GM23338 (cell line): ENCODE measurements around the gene UBE3C. TPM values are rescaled to one million over a fixed set of nuclear protein-coding genes. Genes with fewer than 3 reads are reported as not detected.

Experiments
- ATAC-seq: fragments of 200-7000 bp; cut with Tn5 transposase; 3 replicates; pipeline ENCODE4 v1.9.1; 2020
- DNase-seq: peaks from one replicate; pipeline ENCODE4 v3.0.0-alpha.2; 2015; ENCODE audit warnings: low spot score
- H2AFZ ChIP-seq: fragments of 200-600 bp; sonication (generic); 2 replicates; pipeline ENCODE4 v1.8.0; 2016; ENCODE audit warnings: antibody characterized with exemption, mild to moderate bottlenecking, moderate library complexity
- H3F3A ChIP-seq: fragments of 200-600 bp; sonication (generic); replicated peaks from 2 replicates; pipeline ENCODE4 v1.8.0; 2017; ENCODE audit warnings: antibody characterized with exemption, mixed run types, low read depth
- H3K27ac ChIP-seq: fragments of 200-600 bp; sonication (generic); 2 replicates; pipeline ENCODE4 v1.6.1; 2016; ENCODE audit warnings: low read depth
- H3K27me3 ChIP-seq: fragments of 200-600 bp; sonication (generic); 2 replicates; pipeline ENCODE4 v1.8.0; 2016; ENCODE audit warnings: mild to moderate bottlenecking, mixed run types, moderate library complexity; ENCODE audit not compliant: insufficient read depth
- H3K36me3 ChIP-seq: fragments of 200-600 bp; sonication (generic); 2 replicates; pipeline ENCODE4 v1.8.0; 2016; ENCODE audit warnings: mild to moderate bottlenecking; ENCODE audit not compliant: insufficient read depth
- H3K4me1 ChIP-seq: fragments of 200-600 bp; sonication (generic); 2 replicates; pipeline ENCODE4 v1.8.0; 2016; ENCODE audit warnings: mild to moderate bottlenecking, moderate library complexity; ENCODE audit not compliant: insufficient read depth
- H3K4me2 ChIP-seq: fragments of 200-600 bp; sonication (generic); 2 replicates; pipeline ENCODE4 v1.7.1; 2017; ENCODE audit warnings: mixed run types
- H3K4me3 ChIP-seq: fragments of 200-600 bp; sonication (generic); 2 replicates; pipeline ENCODE4 v1.6.1; 2016; ENCODE audit warnings: mixed run types
- H3K79me2 ChIP-seq: fragments of 200-600 bp; sonication (generic); replicated peaks from 2 replicates; pipeline ENCODE4 v1.8.0; 2017; ENCODE audit warnings: mild to moderate bottlenecking; ENCODE audit not compliant: insufficient read depth
- H3K9me2 ChIP-seq: fragments of 200-600 bp; sonication (generic); 2 replicates; pipeline ENCODE4 v1.8.0; 2017; ENCODE audit not compliant: insufficient read depth
- H4K20me1 ChIP-seq: fragments of 200-600 bp; sonication (generic); replicated peaks from 2 replicates; pipeline ENCODE4 v1.8.0; 2017; ENCODE audit warnings: mild to moderate bottlenecking; ENCODE audit not compliant: insufficient read depth
- H3K27ac Mint-ChIP-seq: 2 replicates; pipeline ENCODE4 v1.8.0; 2020; ENCODE audit warnings: inconsistent platforms, mild to moderate bottlenecking, moderate library complexity, mixed read lengths
- H3K27me3 Mint-ChIP-seq: 3 replicates; pipeline ENCODE4 v1.8.0; 2022; ENCODE audit warnings: low read depth, mild to moderate bottlenecking, moderate library complexity, mixed read lengths, inconsistent platforms; ENCODE audit not compliant: insufficient read depth, poor library complexity
- H3K36me3 Mint-ChIP-seq: 3 replicates; pipeline ENCODE4 v1.8.0; 2021; ENCODE audit warnings: low read depth, mild to moderate bottlenecking, inconsistent platforms, moderate library complexity, mixed read lengths
- H3K4me1 Mint-ChIP-seq: 3 replicates; pipeline ENCODE4 v1.8.0; 2020; ENCODE audit warnings: mild to moderate bottlenecking, inconsistent platforms, mixed read lengths
- H3K4me3 Mint-ChIP-seq: 3 replicates; pipeline ENCODE4 v1.8.0; 2021; ENCODE audit warnings: moderate library complexity, mild to moderate bottlenecking, inconsistent platforms, mixed read lengths
- H3K9me3 Mint-ChIP-seq: 3 replicates; pipeline ENCODE4 v1.8.0; 2020; ENCODE audit warnings: moderate library complexity, mild to moderate bottlenecking, inconsistent platforms, mixed read lengths
- CREB1 ChIP-seq: fragments of 250-450 bp; sonication (Bioruptor Pico); IDR thresholded peaks from 2 replicates; pipeline ENCODE4 v1.5.0; 2020; ENCODE audit warnings: low read depth, mild to moderate bottlenecking, moderate library complexity
- CTCF ChIP-seq, 2 experiments: fragments of 200-600 bp in 1 of 2; sonication (generic) in 1 of 2; conservative IDR thresholded peaks; 2 replicates each; pipeline versions ENCODE4 v1.5.1 to v1.6.1; 2016 to 2017; ENCODE audit warnings: antibody characterized with exemption in 2 of 2, low read depth in 2 of 2, mild to moderate bottlenecking in 2 of 2, moderate library complexity in 1 of 2
- EZH2 ChIP-seq: fragments of 200-600 bp; sonication (generic); IDR thresholded peaks from one replicate; pipeline ENCODE4 v1.8.0; 2017; ENCODE audit warnings: antibody characterized with exemption, mild to moderate bottlenecking, low read depth; ENCODE audit not compliant: unreplicated experiment
- EZH2phosphoT487 ChIP-seq: fragments of 200-600 bp; sonication (generic); IDR thresholded peaks from one replicate; pipeline ENCODE4 v1.8.1; 2018; ENCODE audit warnings: antibody characterized with exemption; ENCODE audit not compliant: unreplicated experiment
- JUNB ChIP-seq: IDR thresholded peaks from one replicate; pipeline ENCODE4 v1.6.1; 2016; ENCODE audit warnings: antibody characterized with exemption; ENCODE audit not compliant: unreplicated experiment
- NANOG ChIP-seq: IDR thresholded peaks from 2 replicates; pipeline ENCODE4 v1.6.1; 2016; ENCODE audit warnings: antibody characterized with exemption, borderline replicate concordance
- POLR2AphosphoS5 ChIP-seq: IDR thresholded peaks from 2 replicates; pipeline ENCODE4 v1.6.1; 2016; ENCODE audit warnings: antibody characterized with exemption, low read depth
- REST ChIP-seq: IDR thresholded peaks from one replicate; pipeline ENCODE4 v1.6.1; 2018; ENCODE audit warnings: antibody characterized with exemption; ENCODE audit not compliant: unreplicated experiment
- STAT1 ChIP-seq: IDR thresholded peaks from one replicate; pipeline ENCODE4 v1.6.1; 2016; ENCODE audit warnings: antibody characterized with exemption; ENCODE audit not compliant: unreplicated experiment
- ZNF114 ChIP-seq: fragments of 250-450 bp; sonication (Bioruptor Pico); IDR thresholded peaks from 2 replicates; pipeline ENCODE4 v1.5.0; 2020; ENCODE audit warnings: mild to moderate bottlenecking, moderate library complexity
- ZNF331 ChIP-seq: fragments of 250-450 bp; sonication (Bioruptor Pico); IDR thresholded peaks from 2 replicates; pipeline ENCODE4 v1.5.0; 2020; ENCODE audit warnings: low read depth, mild to moderate bottlenecking, moderate library complexity
- ZNF462 ChIP-seq: fragments of 250-450 bp; sonication (Bioruptor Pico); IDR thresholded peaks from 2 replicates; pipeline ENCODE4 v1.5.0; 2020; ENCODE audit warnings: mild to moderate bottlenecking, moderate library complexity
- polyA plus RNA-seq: library from polyadenylated mRNA; unstranded; fragments of >200 nt; fragmentation: Nextera tagmentation; extraction: Ambion mirVana; gene quantifications from 2 replicates; pipeline ENCODE4 v1.2.1, GENCODE V29; 2016
- total RNA-seq: library from RNA; depleted of rRNA; stranded (reverse); fragments of >200 nt; shearing (Covaris generic); gene quantifications from 2 replicates; pipeline ENCODE4 v1.2.3, GENCODE V29; 2014
- TF ChIP-seq, protein P1 (sequence below): IDR thresholded peaks from 2 replicates; pipeline ENCODE4 v1.6.1; 2016; ENCODE audit warnings: antibody characterized with exemption

Gene UBE3C
- total and polyA plus RNA-seq, 2 experiments from 2014 or later = 16.8 to 76.9 TPM

DNA sequence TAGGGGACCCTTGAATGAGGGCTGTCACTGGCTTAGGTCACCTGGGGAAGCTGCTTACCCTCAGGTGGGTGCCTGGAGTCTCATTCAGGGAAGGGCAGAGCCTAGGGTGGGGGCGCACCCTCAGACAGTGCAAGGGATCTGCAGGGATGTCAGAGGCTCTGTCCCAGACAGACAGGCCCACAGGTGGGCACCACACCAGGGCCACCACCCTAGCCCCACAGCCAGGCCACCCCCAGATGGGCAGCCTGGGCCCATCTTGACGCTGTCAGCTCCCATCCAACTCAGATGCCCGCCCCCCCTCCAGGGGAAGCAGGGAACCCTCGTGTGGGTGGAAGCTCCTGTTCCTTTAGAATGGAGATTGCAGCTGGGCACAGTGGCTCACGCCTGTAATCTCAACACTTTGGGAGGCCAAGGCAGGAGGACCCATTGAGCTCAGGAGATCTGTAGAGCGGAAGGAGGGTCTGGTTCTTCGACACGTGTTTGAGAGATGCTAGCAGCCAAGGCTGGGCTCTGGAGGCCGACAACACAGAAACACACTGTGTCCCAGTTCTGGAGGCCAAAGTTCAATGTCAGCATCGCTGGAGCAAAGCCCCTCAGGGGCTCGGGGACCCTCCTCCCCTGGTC, 139.6 kb downstream of the UBE3C start:
- TF ChIP-seq CREB1 = no peak
- TF ChIP-seq POLR2AphosphoS5 = no peak
- no peak for TF ChIP-seq EZH2phosphoT487
- no peak for TF ChIP-seq REST
- TF ChIP-seq ZNF331 = no peak
- TF ChIP-seq ZNF114 = no peak
- no peak for TF ChIP-seq CTCF (conservative IDR thresholded peaks at IDR 0.05; ENCODE audit: low read depth in 2 of 2)
- no peak for TF ChIP-seq EZH2
- TF ChIP-seq STAT1 = no peak
- TF ChIP-seq ZNF462 (CRISPR knock-in tag) = no peak
- no peak for TF ChIP-seq JUNB
- TF ChIP-seq NANOG = no peak
- TF ChIP-seq, protein P1, sequence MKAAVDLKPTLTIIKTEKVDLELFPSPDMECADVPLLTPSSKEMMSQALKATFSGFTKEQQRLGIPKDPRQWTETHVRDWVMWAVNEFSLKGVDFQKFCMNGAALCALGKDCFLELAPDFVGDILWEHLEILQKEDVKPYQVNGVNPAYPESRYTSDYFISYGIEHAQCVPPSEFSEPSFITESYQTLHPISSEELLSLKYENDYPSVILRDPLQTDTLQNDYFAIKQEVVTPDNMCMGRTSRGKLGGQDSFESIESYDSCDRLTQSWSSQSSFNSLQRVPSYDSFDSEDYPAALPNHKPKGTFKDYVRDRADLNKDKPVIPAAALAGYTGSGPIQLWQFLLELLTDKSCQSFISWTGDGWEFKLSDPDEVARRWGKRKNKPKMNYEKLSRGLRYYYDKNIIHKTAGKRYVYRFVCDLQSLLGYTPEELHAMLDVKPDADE = no peak
- Histone ChIP-seq H3K27me3 (no peaks in the 10 kb centered on the region), H3K79me2 (no peaks in the 10 kb centered on the region), H3K4me2 (no peak overlapping the region), H3F3A (peaks cover 10% of the 10 kb centered on the region), H3K27ac (no peak overlapping the region), H3K36me3 (no peaks in the 10 kb centered on the region), H3K9me2 (no peaks in the 10 kb centered on the region), H2AFZ (no peak overlapping the region), H3K4me1 (peaks cover 8% of the 10 kb centered on the region; the same call in 1 of the 2 replicates), H3K4me3 (no peak overlapping the region), H4K20me1 (no peaks in the 10 kb centered on the region)
- DNase-seq (no peak), ATAC-seq (no peak)
- H3K4me3 Mint-ChIP-seq = no peak overlapping the region
- no peaks in the 10 kb centered on the region; the same call in 2 of the 3 replicates for H3K36me3 Mint-ChIP-seq
- H3K9me3 Mint-ChIP-seq = no peaks in the 10 kb centered on the region; the same call in 2 of the 3 replicates
- peaks cover 10% of the 10 kb centered on the region for H3K27me3 Mint-ChIP-seq
- H3K27ac Mint-ChIP-seq = no peak overlapping the region
- H3K4me1 Mint-ChIP-seq = peaks cover 13% of the 10 kb centered on the region
